ENCODE results near the gene TMPRSS2.

GRCh38 chr21:41497008-41497407, 10.9 kb downstream of the TMPRSS2 start:
- no peak for TF ChIP-seq CTCF (IDR thresholded peaks at IDR 0.05)
- TF ChIP-seq POLR2AphosphoS5 (IDR thresholded peaks at IDR 0.05): no peak
- TF ChIP-seq EP300 (IDR thresholded peaks at IDR 0.05): no peak

Data from gastroesophageal sphincter (tissue), 3 donors.